CD4-positive, alpha-beta T cell treated with Interleukin-17A for 4 hours (primary cell): Measurements from ENCODE around the gene ARMS2.

Experiments
- DNase-seq: peaks from one replicate; pipeline ENCODE4 v3.0.0-alpha.2; 2020; ENCODE audit warnings: mixed read lengths

ARMS2 gene

DNA sequence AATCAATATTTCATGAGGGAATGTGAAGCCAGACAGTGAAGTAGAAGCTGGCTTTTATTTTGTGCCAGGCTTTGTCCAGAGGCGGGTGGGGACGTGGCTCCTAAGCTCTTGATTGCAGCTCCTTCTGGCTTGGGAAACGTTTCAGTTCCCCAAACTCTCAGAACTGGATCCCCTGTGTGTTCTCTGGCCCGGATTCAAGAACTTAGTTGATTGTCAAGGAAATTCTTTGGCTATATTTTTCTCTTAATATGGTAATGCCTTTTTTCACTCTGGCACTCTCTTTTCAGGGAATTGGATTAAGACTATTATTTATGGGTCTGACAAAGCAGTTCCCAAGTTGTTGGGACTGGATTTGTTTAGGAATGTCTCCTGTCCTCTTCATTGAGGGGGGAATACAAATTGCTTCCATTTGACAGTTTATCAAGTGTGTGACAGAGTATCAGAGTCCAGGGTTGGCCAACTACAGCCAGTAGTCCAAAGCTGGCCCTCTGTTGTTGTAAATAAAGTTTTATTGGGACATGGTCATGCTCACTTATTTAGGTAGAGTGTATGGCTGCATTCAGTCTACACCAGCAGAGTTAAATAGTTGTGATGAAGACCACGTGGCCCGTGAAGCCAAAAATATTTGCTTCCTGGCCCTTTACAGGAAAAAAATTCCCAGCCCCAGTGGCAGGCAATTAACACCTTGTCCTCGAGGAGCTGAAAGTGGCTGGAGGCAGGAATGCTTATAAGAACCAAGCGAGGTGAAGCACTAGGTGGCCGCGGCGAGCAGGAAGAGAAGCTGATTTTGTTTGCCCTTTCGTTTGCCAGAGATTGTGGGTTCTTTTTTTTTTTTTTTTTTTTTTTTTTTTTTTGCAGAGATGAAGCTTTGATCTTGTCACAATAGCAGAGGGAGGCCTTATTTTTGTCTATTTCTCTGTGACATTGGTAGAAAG lies 41.2 kb downstream of the ARMS2 start:
- peak; percentile 39 for DNase-seq

DNA sequence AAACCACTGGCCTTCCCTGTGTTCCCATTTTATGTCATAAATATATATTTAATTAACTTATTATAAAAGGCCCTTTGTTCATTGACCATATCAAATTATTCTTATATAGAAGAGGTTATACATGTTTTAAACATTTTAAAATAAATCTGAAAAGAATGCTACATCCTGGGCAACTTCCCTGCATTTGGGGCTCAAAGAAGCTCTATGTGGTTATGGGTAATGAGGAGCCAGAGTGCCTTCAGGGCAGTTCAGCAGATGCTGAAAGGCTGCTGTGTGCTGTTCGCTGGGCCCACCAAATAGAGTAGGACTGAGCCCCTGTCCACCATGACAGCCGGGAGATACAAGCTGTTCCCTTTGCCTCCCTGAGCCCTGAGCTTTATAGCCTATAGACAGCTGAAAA lies 42.8 kb downstream of the ARMS2 start:
- DNase-seq = no peak

DNA sequence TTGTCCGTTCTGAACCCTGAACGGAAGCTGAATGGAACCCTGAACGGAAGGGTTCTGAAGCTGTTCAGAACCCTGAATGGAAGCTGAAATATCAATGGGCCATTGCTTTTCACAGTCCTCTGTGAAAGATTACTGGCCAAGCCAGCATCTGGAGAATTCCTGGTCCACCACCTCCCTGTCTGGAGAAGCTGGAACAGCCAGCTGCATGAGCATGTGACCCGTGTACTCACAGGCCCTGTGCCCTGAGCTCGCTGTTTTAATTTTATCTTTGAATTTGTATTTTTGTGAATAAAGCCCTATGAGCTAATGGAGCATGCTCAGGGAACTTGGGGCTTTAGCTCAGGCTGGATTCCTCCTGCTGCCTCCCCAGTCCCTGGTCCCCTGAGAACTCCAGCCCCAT lies 44.1 kb downstream of the ARMS2 start:
- no peak for DNase-seq

DNA sequence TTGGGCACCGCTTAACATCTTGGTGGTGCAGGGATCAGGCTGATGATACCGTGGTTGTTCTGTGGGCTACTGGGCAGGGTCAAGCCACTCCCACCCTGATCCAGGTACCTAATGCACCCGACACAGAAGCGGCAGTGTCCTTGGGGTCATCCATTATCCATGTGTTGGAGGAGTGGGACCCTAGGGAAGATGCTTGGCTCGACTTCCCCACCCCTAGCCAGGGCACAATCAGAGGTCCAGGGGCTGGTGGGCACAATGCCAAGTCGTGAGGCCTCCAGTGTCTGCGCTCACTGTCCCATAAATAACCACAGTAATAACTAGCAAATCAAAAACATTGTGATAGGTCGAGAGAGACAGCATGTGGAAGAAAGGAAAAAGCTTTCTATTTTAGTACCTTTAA lies 44.6 kb downstream of the ARMS2 start:
- no peak for DNase-seq

DNA sequence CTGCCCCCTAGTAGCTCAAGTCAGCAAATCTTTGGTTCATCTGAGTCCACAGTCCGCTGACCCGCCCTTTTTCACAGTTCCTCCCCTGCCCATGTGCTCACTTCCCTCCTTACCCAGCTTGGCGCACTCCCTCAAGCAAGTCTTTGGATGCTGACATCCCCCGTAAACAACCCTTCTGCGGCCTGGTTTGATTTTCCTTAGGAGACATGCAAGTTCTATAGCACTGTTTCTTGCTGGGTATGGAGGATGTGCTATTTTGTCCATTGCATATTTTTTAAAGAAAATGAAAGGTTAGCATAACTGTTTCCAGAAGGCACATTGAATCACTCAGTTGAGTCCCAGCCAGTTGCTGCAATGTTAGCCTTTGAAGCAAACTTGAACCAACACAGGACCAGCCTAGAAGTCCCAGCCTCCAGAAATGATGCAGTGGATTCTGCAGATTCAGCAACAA lies 45.1 kb downstream of the ARMS2 start:
- no peak for DNase-seq

DNA sequence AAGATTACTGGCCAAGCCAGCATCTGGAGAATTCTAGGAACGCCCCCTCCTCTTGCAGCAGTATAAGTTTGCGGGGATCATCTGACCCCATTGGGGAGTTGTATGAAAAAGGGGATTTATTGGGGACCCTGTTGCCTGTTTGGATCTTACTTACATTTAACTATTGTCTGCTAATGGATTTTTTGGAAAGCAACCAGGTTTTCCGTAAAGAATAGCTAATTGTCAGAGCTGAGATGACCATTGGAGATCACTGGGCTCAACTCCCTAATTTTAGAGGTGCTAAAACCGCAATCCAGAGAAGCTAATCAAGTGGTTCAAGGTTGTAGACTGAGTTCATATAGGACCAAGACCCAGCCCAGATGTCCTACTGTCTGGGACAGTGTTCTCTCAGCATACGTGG lies 45.7 kb downstream of the ARMS2 start:
- no peak for DNase-seq

DNA sequence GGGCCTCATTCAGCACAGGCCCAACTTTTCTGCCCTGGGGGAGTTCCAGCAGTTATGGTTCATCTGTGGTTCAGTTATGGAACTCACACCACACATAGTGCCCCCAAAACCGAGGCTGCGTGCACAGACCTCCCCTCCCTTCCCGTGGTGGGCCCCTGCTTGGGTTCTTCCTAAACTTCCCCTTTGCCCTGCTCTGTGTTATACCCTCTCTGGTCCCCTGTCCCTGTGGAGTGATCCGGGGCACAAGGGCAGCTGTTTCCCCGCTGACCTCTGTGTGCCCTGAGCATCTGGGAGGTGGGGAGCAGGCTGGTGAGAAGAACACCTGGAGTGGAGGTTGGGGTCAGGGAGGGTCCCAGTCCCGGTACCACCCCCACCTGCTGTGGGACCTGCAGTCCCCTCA lies 46.3 kb downstream of the ARMS2 start:
- DNase-seq = no peak

DNA sequence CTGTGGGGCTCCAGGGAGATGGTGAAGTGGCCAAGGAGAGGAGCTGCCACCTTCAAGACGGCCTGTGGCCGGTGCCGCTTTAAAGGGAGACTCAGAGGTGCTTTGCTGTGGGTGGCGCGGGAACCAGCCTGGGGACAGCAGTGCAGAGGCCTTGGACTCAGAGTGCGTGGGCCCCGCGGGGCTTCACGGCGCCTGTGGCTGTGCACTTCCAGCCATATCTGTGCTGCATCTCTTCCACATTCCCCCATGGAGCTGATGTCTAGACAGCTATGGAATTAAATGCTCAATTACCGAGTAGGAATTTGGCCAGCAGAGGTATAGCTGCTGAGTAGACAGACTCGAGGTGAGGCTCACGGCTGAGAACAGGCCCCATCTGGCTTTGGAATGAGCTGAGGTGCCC lies 48.6 kb downstream of the ARMS2 start:
- no peak for DNase-seq

DNA sequence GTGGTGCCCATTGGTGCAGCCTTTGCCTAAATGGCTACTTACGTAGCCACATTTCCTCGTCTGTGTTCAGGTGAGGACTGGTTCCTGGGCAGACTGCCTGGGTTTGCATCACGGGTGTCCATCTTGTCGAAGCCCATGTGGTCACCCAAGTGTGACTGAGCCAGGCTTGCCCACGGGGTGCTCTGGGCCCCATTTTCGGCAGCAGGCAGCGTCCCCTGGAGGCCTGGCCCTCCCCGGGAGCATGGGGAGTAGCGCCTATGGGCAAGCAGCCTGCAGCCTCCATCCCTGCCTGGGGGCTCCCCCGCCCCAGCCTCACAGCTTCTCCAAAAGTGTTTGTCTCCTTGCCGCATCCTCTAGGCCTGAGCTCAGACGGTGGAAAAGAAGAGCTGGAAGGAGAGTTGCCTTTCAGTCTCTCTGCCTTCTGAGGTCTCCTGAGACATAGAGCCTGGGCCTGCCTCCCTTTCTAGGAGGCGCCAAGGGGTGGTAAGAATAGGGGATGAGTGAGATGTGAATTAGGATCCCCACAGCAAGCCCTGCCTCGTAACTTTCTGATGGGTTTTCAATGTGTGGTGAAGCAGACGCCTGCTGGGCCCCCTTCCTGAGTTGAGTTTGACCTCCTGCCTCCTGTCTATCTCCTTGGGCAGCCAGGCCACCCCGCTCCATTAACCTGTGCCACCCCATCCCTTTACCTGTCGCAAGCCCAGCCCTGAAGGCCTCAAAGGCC lies 49.6 kb downstream of the ARMS2 start:
- no peak for DNase-seq

DNA sequence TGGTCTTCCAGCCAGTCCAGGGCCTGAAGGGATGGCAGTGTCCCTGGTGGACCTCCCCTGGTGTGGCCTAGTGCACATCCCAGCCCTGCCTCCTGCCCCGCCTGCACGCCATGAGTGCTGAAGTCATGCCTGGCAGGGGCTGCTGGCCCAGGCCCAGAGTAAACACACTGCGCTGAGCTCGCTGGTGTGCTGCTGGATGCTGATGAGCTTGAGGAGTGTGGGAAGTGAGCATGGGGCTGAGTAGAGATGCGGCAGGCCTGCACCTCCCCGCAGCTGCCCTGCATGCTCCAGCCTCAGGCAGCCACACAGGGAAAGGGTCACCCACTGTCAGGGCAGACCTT lies 50.1 kb downstream of the ARMS2 start:
- no peak for DNase-seq

DNA sequence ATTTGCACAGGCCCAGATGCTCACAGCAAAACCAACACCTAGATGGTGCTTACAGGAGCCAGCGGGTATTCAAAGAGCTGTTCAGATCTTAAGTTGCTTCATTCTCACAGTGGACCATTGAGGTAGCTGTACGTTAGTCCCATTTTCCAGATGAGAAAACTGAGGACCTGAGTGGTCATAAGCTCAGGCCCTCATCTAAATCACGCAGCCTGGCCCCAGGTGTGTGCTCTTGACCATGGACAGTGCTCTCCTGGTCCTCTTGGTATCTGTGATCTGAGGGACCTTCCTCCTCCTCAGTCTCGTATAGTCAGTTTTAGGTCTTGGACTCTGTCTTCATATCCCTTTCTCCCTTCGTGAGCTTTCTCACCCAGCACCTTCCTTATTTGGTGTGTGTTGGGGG lies 50.6 kb downstream of the ARMS2 start:
- DNase-seq = no peak

DNA sequence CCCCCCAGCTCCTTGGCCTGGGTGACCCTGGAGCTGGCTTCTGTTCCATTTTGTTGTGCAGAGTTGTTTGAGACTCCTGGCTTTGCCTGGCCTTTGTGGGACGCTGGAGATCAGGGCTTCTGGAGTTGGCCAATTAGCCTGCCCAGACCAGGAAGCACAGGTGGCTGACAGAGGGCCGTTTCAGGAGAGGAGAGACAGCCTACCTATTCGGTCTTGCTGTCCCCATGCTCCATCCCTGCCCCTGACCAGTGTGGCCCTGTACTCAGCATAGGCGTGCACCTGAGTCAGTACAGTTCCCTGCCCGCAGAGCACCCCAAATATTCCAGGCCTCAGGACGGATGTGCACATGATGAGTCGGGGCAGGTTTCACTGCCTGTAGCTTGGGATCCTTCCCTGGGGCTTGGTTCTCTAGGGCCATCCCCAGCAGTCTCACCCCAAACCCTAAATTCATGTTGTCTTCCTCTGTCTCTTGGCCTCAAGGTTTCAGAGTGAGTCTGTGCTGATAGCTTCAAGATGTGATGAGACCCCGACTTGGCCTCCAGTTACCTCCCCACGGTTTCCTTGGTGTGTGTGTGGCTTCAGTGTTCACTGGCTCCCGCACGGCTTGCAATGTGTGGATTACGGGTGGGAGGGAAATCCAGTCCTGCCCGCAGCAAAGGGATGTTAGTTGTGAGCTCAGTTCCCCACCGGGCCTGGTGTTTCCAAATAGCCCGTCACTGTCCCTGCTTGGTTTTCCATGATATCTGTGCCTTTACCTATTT lies 51.6 kb downstream of the ARMS2 start:
- no peak for DNase-seq
